HUDEP-2 (cell line): Measurements from ENCODE around the gene ZNG1C.
"Not testable (repeated sequence)": the region's sequence is repeated elsewhere in the genome, so short reads cannot be mapped to it uniquely, and the experiment has no call there.

Experiments used
- DNase-seq, 76 experiments: peaks; one replicate each; lab custom pipeline; 2025; ENCODE audit not compliant: unreplicated experiment in 76 of 76; lab: John Stamatoyannopoulos, UW

The ZNG1C gene

GRCh38 chr9:68241683-68242082 lies at the start of gene ZNG1C:
TSS of gene ZNG1C (plus strand) at chr9:68241983. CDS start at chr9:68242032, 49 bp downstream.
- not testable (repeated sequence) for DNase-seq

- not testable (repeated sequence) for DNase-seq
Measured at GRCh38 chr9:68242437-68242836, 654 bp downstream of the ZNG1C start.

GRCh38 chr9:68281041-68281440 lies 39.3 kb downstream of the ZNG1C start:
- DNase-seq: not testable (repeated sequence)

GRCh38 chr9:68302567-68302966 lies 60.8 kb downstream of the ZNG1C start, which contains the start of gene FOXD4L3:
TSS of gene FOXD4L3 (plus strand) at chr9:68302867. CDS start at chr9:68302952, 85 bp downstream.
- DNase-seq: not testable (repeated sequence)

GRCh38 chr9:68303771-68304170 lies 62.0 kb downstream of the ZNG1C start:
- not testable (repeated sequence) for DNase-seq

GRCh38 chr9:68304212-68304611 lies 62.4 kb downstream of the ZNG1C start:
- DNase-seq: not testable (repeated sequence)

GRCh38 chr9:68304777-68305176 lies 63.0 kb downstream of the ZNG1C start:
- not testable (repeated sequence) for DNase-seq

- DNase-seq: not testable (repeated sequence)
Measured at GRCh38 chr9:68305680-68306285, 64.0 kb downstream of the ZNG1C start.

- DNase-seq: not testable (repeated sequence)
Measured at GRCh38 chr9:68306391-68306964, 64.7 kb downstream of the ZNG1C start.

- not testable (repeated sequence) for DNase-seq
Measured at GRCh38 chr9:68307127-68307526, 65.3 kb downstream of the ZNG1C start.

GRCh38 chr9:68307654-68308053 lies 65.9 kb downstream of the ZNG1C start:
- DNase-seq: not testable (repeated sequence)

- DNase-seq: not testable (repeated sequence)
Measured at GRCh38 chr9:68311208-68311607, 69.4 kb downstream of the ZNG1C start.

- DNase-seq: not testable (repeated sequence)
Measured at GRCh38 chr9:68318209-68318608, 76.4 kb downstream of the ZNG1C start.

- not testable (repeated sequence) for DNase-seq
Measured at GRCh38 chr9:68323749-68324148, 82.0 kb downstream of the ZNG1C start.

GRCh38 chr9:68324518-68324917 lies 82.7 kb downstream of the ZNG1C start:
- DNase-seq: not testable (repeated sequence)

- not testable (repeated sequence) for DNase-seq
Measured at GRCh38 chr9:68329106-68329505, 87.3 kb downstream of the ZNG1C start.

GRCh38 chr9:68330531-68331173 lies 88.9 kb downstream of the ZNG1C start:
- DNase-seq: not testable (repeated sequence)

- DNase-seq: not testable (repeated sequence)
Measured at GRCh38 chr9:68332122-68332521, 90.3 kb downstream of the ZNG1C start.

- DNase-seq: not testable (repeated sequence)
Measured at GRCh38 chr9:68335935-68336334, 94.2 kb downstream of the ZNG1C start.

- DNase-seq: not testable (repeated sequence)
Measured at GRCh38 chr9:68336639-68337339, 95.0 kb downstream of the ZNG1C start.

GRCh38 chr9:68338000-68338399 lies 96.2 kb downstream of the ZNG1C start:
- DNase-seq: not testable (repeated sequence)
